SK-N-SH (cell line): ENCODE results near the gene RAB3A. TPM values are rescaled to one million over a fixed set of nuclear protein-coding genes. Genes with fewer than 3 reads are reported as not detected.
A peak's percentile ranks its signal among the peaks of the same experiment; 100 is the strongest.

Experiments
- CTCF ChIA-PET: fragments of 300-600, 350-600 bp; formaldehyde crosslinking; extraction: SDS; loops from one replicate; lab custom pipeline; 2021; lab: Yijun Ruan, JAX
- POLR2A ChIA-PET: fragments of 350-600 bp; sonication (Branson Sonifier 250); formaldehyde crosslinking; extraction: SDS; loops from one replicate; lab custom pipeline; 2020; ENCODE audit warnings: antibody characterized with exemption, inconsistent platforms; lab: Yijun Ruan, JAX
- DNase-seq: peaks from one replicate; pipeline ENCODE4 v3.0.0; 2012
- H2AFZ ChIP-seq: fragments of 200-600 bp; sonication (generic); 2 replicates; pipeline ENCODE4 v1.8.1; 2016; ENCODE audit warnings: antibody characterized with exemption, mild to moderate bottlenecking, low read depth
- H3F3A ChIP-seq: fragments of 200-600 bp; sonication (generic); replicated peaks from 2 replicates; pipeline ENCODE3; 2016; ENCODE audit warnings: antibody characterized with exemption, mild to moderate bottlenecking; ENCODE audit not compliant: insufficient read depth
- H3K27ac ChIP-seq, 2 experiments: fragments of 200-500 bp in 1 of 2; fragments of 200-600 bp in 1 of 2; sonication (Bioruptor generic) in 1 of 2; sonication (generic), shearing (Covaris generic) in 1 of 2; 2 replicates each; pipeline versions ENCODE4 v1.5.1 to v1.6.1; 2014 to 2016; ENCODE audit warnings: low read depth in 2 of 2, inconsistent platforms in 1 of 2, low read length in 1 of 2, mild to moderate bottlenecking in 1 of 2, mixed read lengths in 1 of 2
- H3K27me3 ChIP-seq: fragments of 200-600 bp; sonication (generic), shearing (Covaris generic); 2 replicates; pipeline ENCODE4 v1.6.1; 2016; ENCODE audit warnings: mixed run types; ENCODE audit not compliant: insufficient read depth
- H3K36me3 ChIP-seq, 2 experiments: fragments of 200-500 bp in 1 of 2; fragments of 200-600 bp in 1 of 2; sonication (Bioruptor generic) in 1 of 2; sonication (generic) in 1 of 2; replicated peaks in 1 of 2; 2 replicates each; pipeline versions ENCODE3 to v1.5.1; 2014 to 2016; ENCODE audit warnings: low read length in 1 of 2, mild to moderate bottlenecking in 1 of 2; ENCODE audit not compliant: insufficient read depth in 2 of 2, control insufficient read depth in 1 of 2
- H3K4me1 ChIP-seq, 2 experiments: fragments of 200-500 bp in 1 of 2; fragments of 200-600 bp in 1 of 2; sonication (Bioruptor generic) in 1 of 2; sonication (generic), shearing (Covaris generic) in 1 of 2; 2 replicates each; pipeline versions ENCODE4 v1.5.1 to v1.6.1; 2014 to 2016; ENCODE audit warnings: low read depth in 1 of 2, low read length in 1 of 2, mixed run types in 1 of 2; ENCODE audit not compliant: insufficient read depth in 2 of 2, control insufficient read depth in 1 of 2
- H3K4me2 ChIP-seq: fragments of 200-600 bp; sonication (generic), shearing (Covaris generic); 2 replicates; pipeline ENCODE4 v1.6.1; 2017; ENCODE audit warnings: mixed run types
- H3K4me3 ChIP-seq, 2 experiments: fragments of 200-500 bp in 1 of 2; fragments of 200-600 bp in 1 of 2; sonication (Bioruptor generic) in 1 of 2; sonication (generic), shearing (Covaris generic) in 1 of 2; 2 replicates each; pipeline versions ENCODE4 v1.5.1 to v1.8.1; 2014 to 2016; ENCODE audit warnings: low read depth in 2 of 2, inconsistent platforms in 1 of 2, low read length in 1 of 2, mild to moderate bottlenecking in 1 of 2, mixed read lengths in 1 of 2, moderate library complexity in 1 of 2
- H3K79me2 ChIP-seq: fragments of 200-600 bp; sonication (generic); 2 replicates; pipeline ENCODE4 v1.8.1; 2017; ENCODE audit warnings: mild to moderate bottlenecking; ENCODE audit not compliant: insufficient read depth
- H3K9ac ChIP-seq: fragments of 200-600 bp; sonication (generic); 2 replicates; pipeline ENCODE4 v1.6.1; 2017; ENCODE audit warnings: mixed run types
- H3K9me2 ChIP-seq: fragments of 200-600 bp; sonication (generic); 2 replicates; pipeline ENCODE4 v1.6.1; 2017; ENCODE audit warnings: mixed run types
- H3K9me3 ChIP-seq: fragments of 200-600 bp; sonication (generic); 2 replicates; pipeline ENCODE4 v1.6.1; 2017; ENCODE audit warnings: mixed run types, mild to moderate bottlenecking, moderate library complexity
- H4K20me1 ChIP-seq: fragments of 200-600 bp; sonication (generic); 2 replicates; pipeline ENCODE4 v1.6.1; 2017; ENCODE audit warnings: mild to moderate bottlenecking, mixed run types; ENCODE audit not compliant: insufficient read depth
- EP300 ChIP-seq, 2 experiments: IDR thresholded peaks; 2 replicates each; pipeline versions ENCODE4 v1.4.0 to v1.6.1; 2012; ENCODE audit warnings: borderline replicate concordance in 1 of 2, low read depth in 1 of 2, low read length in 1 of 2
- FOSL2 ChIP-seq: IDR thresholded peaks from 2 replicates; pipeline ENCODE4 v1.4.0; 2012; ENCODE audit warnings: low read depth, mild to moderate bottlenecking, moderate library complexity, borderline replicate concordance
- FOXJ3 ChIP-seq: sonication (generic); formaldehyde crosslinking; IDR thresholded peaks from 2 replicates; pipeline ENCODE4 v1.5.1; 2020; ENCODE audit warnings: mild to moderate bottlenecking, missing genetic modification reagents
- FOXM1 ChIP-seq: IDR thresholded peaks from 2 replicates; pipeline ENCODE4 v1.4.0; 2012; ENCODE audit warnings: low read depth, mild to moderate bottlenecking
- GABPA ChIP-seq: IDR thresholded peaks from 2 replicates; pipeline ENCODE4 v1.4.0; 2012; ENCODE audit warnings: low read depth, mild to moderate bottlenecking
- GATA2 ChIP-seq: sonication (generic); formaldehyde crosslinking; IDR thresholded peaks from 2 replicates; pipeline ENCODE4 v1.5.0; 2020; ENCODE audit warnings: mild to moderate bottlenecking, missing genetic modification reagents
- JUND ChIP-seq: IDR thresholded peaks from 2 replicates; pipeline ENCODE4 v1.4.0; 2012
- MXI1 ChIP-seq: IDR thresholded peaks from 2 replicates; pipeline ENCODE4 v1.6.1; 2012; ENCODE audit warnings: mild to moderate bottlenecking, low read depth, low read length, improper control_type of control experiment
- RAD21 ChIP-seq: IDR thresholded peaks from 2 replicates; pipeline ENCODE4 v1.6.1; 2012; ENCODE audit warnings: mild to moderate bottlenecking, low read length
- REST ChIP-seq: IDR thresholded peaks from 2 replicates; pipeline ENCODE4 v1.6.1; 2012; ENCODE audit warnings: mild to moderate bottlenecking, low read depth, low read length, moderate library complexity
- TAF1 ChIP-seq: IDR thresholded peaks from 2 replicates; pipeline ENCODE4 v1.6.1; 2012; ENCODE audit warnings: low read depth, mild to moderate bottlenecking, low read length, moderate library complexity, borderline replicate concordance
- TCF12 ChIP-seq: IDR thresholded peaks from 2 replicates; pipeline ENCODE4 v1.4.0; 2012
- WGBS: methylation state at CpG from one replicate; pipeline ENCODE4 v1.1.6; 2017; ENCODE audit warnings: low lambda C conversion rate; 5-methylcytosine and 5-hydroxymethylcytosine counted together
- polyA plus RNA-seq, 3 experiments: library from polyadenylated mRNA; depleted of rRNA; stranded (reverse); fragments of >200 nt; gene quantifications; 2 replicates each; pipeline ENCODE4 v1.2.3, GENCODE V29; 2012
- TF ChIP-seq, protein P1 (sequence below): IDR thresholded peaks from 2 replicates; pipeline ENCODE4; 2012
- TF ChIP-seq, protein P2 (sequence below): IDR thresholded peaks from 2 replicates; pipeline ENCODE4 v1.4.0; 2012; ENCODE audit warnings: low read depth

Gene RAB3A
- polyA plus RNA-seq, 1 of the 3 experiments (the other 2 are of a cell fraction) = 9.7 TPM

- no peak overlapping the region for H2AFZ ChIP-seq
- WGBS = 79% methylated on average over 6 of the region's 8 CpGs
- H3K9me3 ChIP-seq = no peaks in the 10 kb centered on the region
- no peaks in the 10 kb centered on the region for H3K4me1 ChIP-seq
- no peaks in the 10 kb centered on the region for H3K79me2 ChIP-seq
- CTCF ChIA-PET = interaction anchor here (0.8 to 2.7 kb wide), 4 partner anchors 8 to 63 kb away, joined by 3 to 8 read pairs (median 4); no protein-coding TSS in a partner anchor
- no peaks in the 10 kb centered on the region for H3F3A ChIP-seq
- no peaks in the 10 kb centered on the region for H3K9me2 ChIP-seq
- TF ChIP-seq TCF12 (no peak), FOXM1 (no peak), RAD21 (no peak), FOSL2 (no peak), FOXJ3 (CRISPR knock-in tag) (no peak), REST (no peak), TAF1 (no peak), JUND (no peak), GATA2 (CRISPR knock-in tag) (no peak), GABPA (no peak), MXI1 (no peak)
- TF ChIP-seq, protein P1, sequence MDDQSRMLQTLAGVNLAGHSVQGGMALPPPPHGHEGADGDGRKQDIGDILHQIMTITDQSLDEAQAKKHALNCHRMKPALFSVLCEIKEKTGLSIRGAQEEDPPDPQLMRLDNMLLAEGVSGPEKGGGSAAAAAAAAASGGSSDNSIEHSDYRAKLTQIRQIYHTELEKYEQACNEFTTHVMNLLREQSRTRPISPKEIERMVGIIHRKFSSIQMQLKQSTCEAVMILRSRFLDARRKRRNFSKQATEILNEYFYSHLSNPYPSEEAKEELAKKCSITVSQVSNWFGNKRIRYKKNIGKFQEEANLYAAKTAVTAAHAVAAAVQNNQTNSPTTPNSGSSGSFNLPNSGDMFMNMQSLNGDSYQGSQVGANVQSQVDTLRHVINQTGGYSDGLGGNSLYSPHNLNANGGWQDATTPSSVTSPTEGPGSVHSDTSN = no peak
- TF ChIP-seq, all 33 proteins: peak for 0
- H3K27me3 ChIP-seq = no peaks in the 10 kb centered on the region
- no peak overlapping the region for H3K27ac ChIP-seq
- no peak overlapping the region for H3K4me2 ChIP-seq
- H3K36me3 ChIP-seq = no peaks in the 10 kb centered on the region
- no peak for DNase-seq
- no peaks in the 10 kb centered on the region for H4K20me1 ChIP-seq
- POLR2A ChIA-PET = no interaction called here
- H3K4me3 ChIP-seq = no peak overlapping the region
- H3K9ac ChIP-seq = no peak overlapping the region
Observed at GRCh38 chr19:18216789-18217188, 12.9 kb upstream of the RAB3A start.

- CTCF ChIA-PET = interaction anchor here (2.7 kb wide), 1 partner anchor 37 kb away, joined by 8 read pairs; no protein-coding TSS in a partner anchor
- H4K20me1 ChIP-seq = no peaks in the 10 kb centered on the region
- H3K79me2 ChIP-seq = no peaks in the 10 kb centered on the region
- no peaks in the 10 kb centered on the region for H3K9me2 ChIP-seq
- H3K36me3 ChIP-seq = no peaks in the 10 kb centered on the region
- H2AFZ ChIP-seq = 0 out of 2 replicates have a peak overlapping the region, but pooled peaks have one; percentile 4
- H3K4me2 ChIP-seq = no peak overlapping the region
- H3K27ac ChIP-seq = no peak overlapping the region
- H3K4me1 ChIP-seq = no peaks in the 10 kb centered on the region
- no peaks in the 10 kb centered on the region for H3F3A ChIP-seq
- H3K9me3 ChIP-seq = no peaks in the 10 kb centered on the region
- WGBS = 59% methylated on average over 7 of the region's 7 CpGs
- TF ChIP-seq, protein P2, sequence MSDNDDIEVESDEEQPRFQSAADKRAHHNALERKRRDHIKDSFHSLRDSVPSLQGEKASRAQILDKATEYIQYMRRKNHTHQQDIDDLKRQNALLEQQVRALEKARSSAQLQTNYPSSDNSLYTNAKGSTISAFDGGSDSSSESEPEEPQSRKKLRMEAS = no peak
- TF ChIP-seq EP300 (IDR thresholded peaks at IDR 0.05; ENCODE audit: borderline replicate concordance in 1 of 2, low read depth in 1 of 2, low read length in 1 of 2) (no peak), JUND (no peak), REST (no peak)
- TF ChIP-seq, protein P1 = peak; percentile 29; the same call in 1 of the 2 replicates
- no peak overlapping the region for H3K4me3 ChIP-seq
- no peak overlapping the region for H3K9ac ChIP-seq
- no peaks in the 10 kb centered on the region for H3K27me3 ChIP-seq
- DNase-seq = no peak
- POLR2A ChIA-PET = no interaction called here
Observed at GRCh38 chr19:18214779-18215433, 11.1 kb upstream of the RAB3A start.
